Effector memory CD8-positive, alpha-beta T cell (primary cell): ENCODE measurements around the gene TRIM67.

ENCODE experiments used
- ATAC-seq: fragments of 150-1000 bp; cut with Tn5 transposase; replicated peaks from 2 replicates; pipeline ENCODE4 v1.10.0; 2021; ENCODE audit warnings: mild to moderate bottlenecking, moderate library complexity
- DNase-seq, 3 experiments: peaks; one replicate each; pipeline ENCODE4 v3.0.0; 2021
- H3K27ac Mint-ChIP-seq, 2 donors: one replicate each; pipeline ENCODE4 v1.8.0; 2022; ENCODE audit warnings: mild to moderate bottlenecking in 2 of 2, mixed read lengths in 2 of 2, moderate library complexity in 2 of 2
- H3K27me3 Mint-ChIP-seq, 2 donors: one replicate each; pipeline ENCODE4 v1.8.0; 2022; ENCODE audit warnings: mixed read lengths in 2 of 2
- H3K36me3 Mint-ChIP-seq: one replicate; pipeline ENCODE4 v1.8.0; 2022; ENCODE audit warnings: mild to moderate bottlenecking, moderate library complexity, mixed read lengths; ENCODE audit not compliant: insufficient read depth
- H3K4me1 Mint-ChIP-seq, 2 donors: one replicate each; pipeline ENCODE4 v1.8.0; 2022; ENCODE audit warnings: low read depth in 2 of 2, mixed read lengths in 2 of 2
- H3K4me3 Mint-ChIP-seq, 2 donors: one replicate each; pipeline ENCODE4 v1.8.0; 2022; ENCODE audit warnings: mild to moderate bottlenecking in 2 of 2, mixed read lengths in 2 of 2, moderate library complexity in 2 of 2
- H3K9me3 Mint-ChIP-seq, 2 donors: one replicate each; pipeline ENCODE4 v1.8.0; 2022; ENCODE audit warnings: mixed read lengths in 2 of 2

TRIM67 gene

GRCh38 chr1:231248778-231249177 is 86.9 kb downstream of the TRIM67 start:
- no peak overlapping the region for H3K27ac Mint-ChIP-seq
- no peaks in the 10 kb centered on the region for H3K27me3 Mint-ChIP-seq
- no peaks in the 10 kb centered on the region for H3K9me3 Mint-ChIP-seq
- ATAC-seq (no peak), DNase-seq (no peak)
- H3K4me1 Mint-ChIP-seq: peaks cover 17 to 50% of the 10 kb centered on the region in 2 donors
- H3K4me3 Mint-ChIP-seq: no peak overlapping the region
- H3K36me3 Mint-ChIP-seq: peaks cover 20% of the 10 kb centered on the region

DNA sequence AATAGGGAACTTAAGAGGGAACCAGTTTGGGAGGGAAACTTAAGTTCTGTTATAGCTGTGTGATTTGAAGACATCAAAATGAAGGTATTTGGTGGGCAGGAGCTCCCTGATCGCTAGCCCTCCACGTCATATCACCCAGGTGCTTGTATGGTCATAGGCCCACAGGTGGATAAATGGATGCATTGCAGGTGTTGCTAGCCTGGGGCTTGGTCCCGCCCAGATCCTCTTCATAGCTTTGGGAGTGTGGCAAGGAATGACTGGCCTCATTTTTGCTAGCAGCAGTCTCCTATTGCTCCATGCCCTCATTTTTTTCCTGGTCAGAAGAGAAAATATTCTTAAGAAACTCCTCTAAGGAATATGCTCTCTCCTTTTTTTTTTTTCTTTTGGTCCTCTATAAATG is 90.5 kb downstream of the TRIM67 start:
- H3K4me1 Mint-ChIP-seq: peaks cover 3 to 40% of the 10 kb centered on the region in 2 donors
- no peak for DNase-seq
- peaks cover 0 to under 1% of the 10 kb centered on the region in 2 donors for H3K9me3 Mint-ChIP-seq
- no peak for ATAC-seq
- H3K27ac Mint-ChIP-seq: no peak overlapping the region
- peaks cover 37% of the 10 kb centered on the region for H3K36me3 Mint-ChIP-seq
- H3K4me3 Mint-ChIP-seq: no peak overlapping the region
- H3K27me3 Mint-ChIP-seq: no peaks in the 10 kb centered on the region

GRCh38 chr1:231260351-231260750 is 98.5 kb downstream of the TRIM67 start:
- Mint-ChIP-seq H3K4me3 (no peak overlapping the region), H3K27ac (no peak overlapping the region), H3K9me3 (peaks cover 0 to 3% of the 10 kb centered on the region in 2 donors), H3K27me3 (no peaks in the 10 kb centered on the region), H3K4me1 (peaks cover 3 to 11% of the 10 kb centered on the region in 2 donors), H3K36me3 (peaks cover 66% of the 10 kb centered on the region)
- no peak for DNase-seq
- ATAC-seq: no peak

DNA sequence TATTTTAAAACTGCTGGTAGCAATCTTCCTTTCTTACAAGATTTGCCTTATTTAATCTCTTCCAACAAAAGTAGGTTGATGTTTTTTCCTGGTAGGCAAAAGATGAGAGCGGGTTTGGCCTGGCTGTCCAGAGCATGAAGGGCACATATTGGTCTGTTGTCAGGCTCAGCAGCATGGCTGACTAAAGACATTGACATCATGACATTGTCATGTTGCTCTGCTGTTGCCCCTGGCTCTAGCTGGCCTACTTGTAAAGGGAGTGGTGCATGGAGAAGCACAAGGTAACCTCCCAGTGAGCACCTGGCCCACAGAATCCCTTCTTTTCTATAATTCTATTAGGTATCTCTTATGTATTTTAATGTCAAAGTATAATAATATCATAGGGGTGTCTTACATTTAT is 102.8 kb downstream of the TRIM67 start:
- H3K36me3 Mint-ChIP-seq: peaks cover 77% of the 10 kb centered on the region
- H3K27me3 Mint-ChIP-seq: no peaks in the 10 kb centered on the region
- H3K4me1 Mint-ChIP-seq: peaks cover 2 to 6% of the 10 kb centered on the region in 2 donors
- H3K9me3 Mint-ChIP-seq: no peaks in the 10 kb centered on the region
- ATAC-seq (no peak), DNase-seq (no peak)
- H3K4me3 Mint-ChIP-seq: no peak overlapping the region
- no peak overlapping the region for H3K27ac Mint-ChIP-seq

DNA sequence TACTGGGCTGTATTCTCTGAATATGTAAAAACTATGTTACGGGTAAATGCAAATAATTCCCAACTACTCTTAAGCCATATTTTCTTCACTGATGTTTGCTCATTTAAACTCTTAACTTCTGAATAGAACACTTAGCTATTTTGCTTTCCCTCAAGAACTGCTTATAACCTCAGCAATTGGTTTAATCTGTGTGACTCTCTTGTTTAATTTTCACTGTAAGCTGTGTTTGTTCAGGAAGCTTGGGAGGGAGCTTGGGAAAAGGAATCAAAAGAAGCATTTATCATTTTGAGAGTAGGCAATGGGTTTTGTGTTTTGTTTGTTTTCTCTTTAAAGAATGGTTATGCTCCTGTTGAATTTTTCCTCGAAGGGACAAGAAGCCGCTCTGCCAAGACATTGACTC is 103.5 kb downstream of the TRIM67 start:
- Mint-ChIP-seq H3K36me3 (peaks cover 73% of the 10 kb centered on the region), H3K27me3 (no peaks in the 10 kb centered on the region), H3K27ac (peak overlapping the region in 1 of 2 donors; percentile 71), H3K9me3 (no peaks in the 10 kb centered on the region), H3K4me1 (peaks cover 2 to 6% of the 10 kb centered on the region in 2 donors), H3K4me3 (no peak overlapping the region)
- DNase-seq: no peak
- ATAC-seq: no peak

DNA sequence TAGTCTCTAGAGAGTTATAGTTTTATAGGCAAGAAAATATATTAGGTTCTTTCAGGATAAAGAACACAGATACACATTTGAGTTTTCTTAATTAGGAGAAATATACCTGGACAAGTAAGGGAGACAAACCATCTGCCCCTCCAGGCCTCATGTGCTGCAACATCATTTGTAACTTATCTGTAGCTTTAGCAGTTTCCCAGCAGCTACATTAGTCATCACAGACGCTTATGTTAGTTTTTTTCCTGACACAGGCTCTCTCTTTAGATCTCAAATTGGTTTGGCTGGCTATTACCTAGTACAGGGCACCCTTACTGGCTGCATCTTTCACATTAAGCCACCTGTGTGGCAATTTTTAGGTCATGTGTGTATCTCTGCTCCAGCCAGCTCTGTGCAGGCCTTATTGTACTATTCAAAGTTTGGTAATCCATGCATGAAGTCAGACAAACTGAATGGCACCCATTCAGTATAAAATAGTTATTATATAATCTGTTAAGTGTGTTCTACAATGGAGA is 105.0 kb downstream of the TRIM67 start:
- H3K4me1 Mint-ChIP-seq: peaks cover 2 to 6% of the 10 kb centered on the region in 2 donors
- no peaks in the 10 kb centered on the region for H3K9me3 Mint-ChIP-seq
- no peaks in the 10 kb centered on the region for H3K27me3 Mint-ChIP-seq
- H3K27ac Mint-ChIP-seq: no peak overlapping the region
- peaks cover 62% of the 10 kb centered on the region for H3K36me3 Mint-ChIP-seq
- H3K4me3 Mint-ChIP-seq: no peak overlapping the region
- ATAC-seq: no peak
- DNase-seq: no peak
